Measurements from ENCODE around the gene COL5A1. TPM values are rescaled to one million over a fixed set of nuclear protein-coding genes. Genes with fewer than 3 reads are reported as not detected.

The COL5A1 gene
- polyA plus RNA-seq, 1 donor (not counting 4 experiments of a cell fraction or from before 2014, with no cell fraction given): 3.1 TPM

DNA sequence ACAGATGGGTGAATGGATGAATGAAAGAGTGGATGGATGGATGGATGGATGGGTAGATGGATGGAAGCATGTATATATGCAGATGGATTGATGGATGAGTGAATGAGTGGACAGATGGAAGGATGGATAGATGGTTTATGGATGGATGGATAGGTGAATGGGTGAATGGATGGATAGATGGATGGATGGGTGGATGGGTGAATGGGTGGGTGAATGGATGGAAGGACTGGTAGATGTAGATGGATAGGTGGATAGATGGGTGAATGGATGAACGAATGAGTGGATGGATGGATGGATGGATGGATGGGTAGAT, 85.1 kb downstream of the COL5A1 start:
- no peaks in the 10 kb centered on the region for H3K9me1 ChIP-seq (ENCODE audit: control insufficient read depth, extremely low read depth, insufficient read depth, low read length)
- H2AFZ ChIP-seq (ENCODE audit: control insufficient read depth, low read length): no peak overlapping the region
- H3K9me3 ChIP-seq (ENCODE audit: control insufficient read depth, low read depth, low read length): no peaks in the 10 kb centered on the region
- H3K9ac ChIP-seq (ENCODE audit: control insufficient read depth, extremely low read depth, insufficient read depth, low read length): no peak overlapping the region
- H3K79me2 ChIP-seq (ENCODE audit: control insufficient read depth, insufficient read depth, low read length): no peaks in the 10 kb centered on the region
- no peak overlapping the region for H3K4me2 ChIP-seq (ENCODE audit: control insufficient read depth, extremely low read depth, insufficient read depth, low read depth, low read length)
- no peak overlapping the region for H3K27ac ChIP-seq (ENCODE audit: control insufficient read depth, insufficient read depth, low read length)
- no peaks in the 10 kb centered on the region for H4K20me1 ChIP-seq (ENCODE audit: control insufficient read depth, extremely low read depth, insufficient read depth, low read length)
- TF ChIP-seq, protein P1, sequence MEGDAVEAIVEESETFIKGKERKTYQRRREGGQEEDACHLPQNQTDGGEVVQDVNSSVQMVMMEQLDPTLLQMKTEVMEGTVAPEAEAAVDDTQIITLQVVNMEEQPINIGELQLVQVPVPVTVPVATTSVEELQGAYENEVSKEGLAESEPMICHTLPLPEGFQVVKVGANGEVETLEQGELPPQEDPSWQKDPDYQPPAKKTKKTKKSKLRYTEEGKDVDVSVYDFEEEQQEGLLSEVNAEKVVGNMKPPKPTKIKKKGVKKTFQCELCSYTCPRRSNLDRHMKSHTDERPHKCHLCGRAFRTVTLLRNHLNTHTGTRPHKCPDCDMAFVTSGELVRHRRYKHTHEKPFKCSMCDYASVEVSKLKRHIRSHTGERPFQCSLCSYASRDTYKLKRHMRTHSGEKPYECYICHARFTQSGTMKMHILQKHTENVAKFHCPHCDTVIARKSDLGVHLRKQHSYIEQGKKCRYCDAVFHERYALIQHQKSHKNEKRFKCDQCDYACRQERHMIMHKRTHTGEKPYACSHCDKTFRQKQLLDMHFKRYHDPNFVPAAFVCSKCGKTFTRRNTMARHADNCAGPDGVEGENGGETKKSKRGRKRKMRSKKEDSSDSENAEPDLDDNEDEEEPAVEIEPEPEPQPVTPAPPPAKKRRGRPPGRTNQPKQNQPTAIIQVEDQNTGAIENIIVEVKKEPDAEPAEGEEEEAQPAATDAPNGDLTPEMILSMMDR (optimal IDR thresholded peaks at IDR 0.05 in 1 of 3, IDR thresholded peaks at IDR 0.05 in 1 of 3, conservative IDR thresholded peaks at IDR 0.05 in 1 of 3; ENCODE audit: extremely low read depth in 1 of 3, insufficient read depth in 2 of 3, low read length in 3 of 3): no peak
- TF ChIP-seq EZH2 (IDR thresholded peaks at IDR 0.05; ENCODE audit: low read length): no peak
- dilution Hi-C loops (cut with MboI; ENCODE audit: extremely low pct_ligation_motif_present, low sequenced_read_pairs): no loop called here
- no peaks in the 10 kb centered on the region for H3K4me1 ChIP-seq (ENCODE audit: control insufficient read depth, extremely low read depth, insufficient read depth, low read length)
- no peaks in the 10 kb centered on the region for H3K27me3 ChIP-seq (ENCODE audit: control insufficient read depth, extremely low read depth, insufficient read depth, low read length)
- no peaks in the 10 kb centered on the region for H3K36me3 ChIP-seq (ENCODE audit: control insufficient read depth in 2 of 2, extremely low read depth in 1 of 2, insufficient read depth in 2 of 2, low read length in 2 of 2)
- DNase-seq (ENCODE audit: low read depth, low spot score) (no peak), FAIRE-seq (no peak)
- H3K4me3 ChIP-seq (ENCODE audit: control insufficient read depth in 2 of 3, extremely low read depth in 1 of 3, insufficient read depth in 2 of 3, low read depth in 1 of 3, low read length in 3 of 3): no peak overlapping the region

DNA sequence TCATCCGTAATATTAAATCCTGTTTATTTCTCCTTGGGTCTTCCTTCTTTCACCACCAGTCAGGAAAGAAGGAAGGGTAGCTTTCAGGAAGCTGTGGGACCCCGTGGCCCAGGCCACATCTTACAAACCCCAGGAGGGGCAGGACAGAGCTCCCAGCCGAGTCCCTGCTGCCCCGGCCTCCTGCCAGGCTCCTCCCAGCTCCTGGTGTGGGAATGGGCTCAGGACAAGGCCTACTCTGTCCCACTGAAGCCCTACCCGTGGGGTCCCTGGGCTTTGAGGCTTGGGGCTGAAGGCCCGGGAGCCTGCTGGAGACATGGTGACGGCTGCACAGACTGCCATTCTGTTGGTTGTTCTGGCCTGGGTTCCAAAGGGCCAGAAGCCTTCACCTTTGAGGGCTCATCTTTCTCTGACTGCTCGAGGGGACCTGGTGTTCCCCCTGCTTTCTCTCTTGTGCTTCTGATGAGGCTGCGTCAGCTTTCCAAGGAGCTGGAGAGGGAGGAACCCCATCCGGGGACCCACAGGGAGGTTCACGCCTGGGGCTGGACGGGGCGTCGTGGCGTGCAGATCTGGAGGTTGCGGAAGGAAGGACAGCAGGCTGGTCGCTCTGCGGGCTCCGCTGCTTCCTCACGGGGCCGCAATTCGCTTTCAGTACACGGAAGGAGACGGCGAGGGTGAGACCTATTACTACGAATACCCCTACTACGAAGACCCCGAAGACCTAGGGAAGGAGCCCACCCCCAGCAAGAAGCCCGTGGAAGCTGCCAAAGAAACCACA, 86.6 kb downstream of the COL5A1 start:
- no peak for DNase-seq (ENCODE audit: low read depth, low spot score)
- TF ChIP-seq, protein P1 (optimal IDR thresholded peaks at IDR 0.05 in 1 of 3, IDR thresholded peaks at IDR 0.05 in 1 of 3, conservative IDR thresholded peaks at IDR 0.05 in 1 of 3; ENCODE audit: extremely low read depth in 1 of 3, insufficient read depth in 2 of 3, low read length in 3 of 3): no peak
- TF ChIP-seq EZH2 (IDR thresholded peaks at IDR 0.05; ENCODE audit: low read length): no peak
- no peak overlapping the region for H2AFZ ChIP-seq (ENCODE audit: control insufficient read depth, low read length)
- H3K27me3 ChIP-seq (ENCODE audit: control insufficient read depth, extremely low read depth, insufficient read depth, low read length): no peaks in the 10 kb centered on the region
- no peak overlapping the region for H3K4me3 ChIP-seq (ENCODE audit: control insufficient read depth in 2 of 3, extremely low read depth in 1 of 3, insufficient read depth in 2 of 3, low read depth in 1 of 3, low read length in 3 of 3)
- no peak overlapping the region for H3K9ac ChIP-seq (ENCODE audit: control insufficient read depth, extremely low read depth, insufficient read depth, low read length)
- no peak for FAIRE-seq
- H3K27ac ChIP-seq (ENCODE audit: control insufficient read depth, insufficient read depth, low read length): no peak overlapping the region
- H3K9me1 ChIP-seq (ENCODE audit: control insufficient read depth, extremely low read depth, insufficient read depth, low read length): no peaks in the 10 kb centered on the region
- no peaks in the 10 kb centered on the region for H3K79me2 ChIP-seq (ENCODE audit: control insufficient read depth, insufficient read depth, low read length)
- no peaks in the 10 kb centered on the region for H3K36me3 ChIP-seq (ENCODE audit: control insufficient read depth in 2 of 2, extremely low read depth in 1 of 2, insufficient read depth in 2 of 2, low read length in 2 of 2)
- dilution Hi-C loops (cut with MboI; ENCODE audit: extremely low pct_ligation_motif_present, low sequenced_read_pairs): no loop called here
- H4K20me1 ChIP-seq (ENCODE audit: control insufficient read depth, extremely low read depth, insufficient read depth, low read length): no peaks in the 10 kb centered on the region
- H3K4me1 ChIP-seq (ENCODE audit: control insufficient read depth, extremely low read depth, insufficient read depth, low read length): no peaks in the 10 kb centered on the region
- no peaks in the 10 kb centered on the region for H3K9me3 ChIP-seq (ENCODE audit: control insufficient read depth, low read depth, low read length)
- no peak overlapping the region for H3K4me2 ChIP-seq (ENCODE audit: control insufficient read depth, extremely low read depth, insufficient read depth, low read depth, low read length)
